Activated effector memory CD4-positive, alpha-beta T cell treated with Interleukin-2 at 50 U/mL for 16 hours (primary cell): ENCODE measurements around the gene WFIKKN1.

ENCODE experiments used
- DNase-seq: peaks from one replicate; pipeline ENCODE4 v3.0.0-alpha.2; 2020

Gene WFIKKN1

DNA sequence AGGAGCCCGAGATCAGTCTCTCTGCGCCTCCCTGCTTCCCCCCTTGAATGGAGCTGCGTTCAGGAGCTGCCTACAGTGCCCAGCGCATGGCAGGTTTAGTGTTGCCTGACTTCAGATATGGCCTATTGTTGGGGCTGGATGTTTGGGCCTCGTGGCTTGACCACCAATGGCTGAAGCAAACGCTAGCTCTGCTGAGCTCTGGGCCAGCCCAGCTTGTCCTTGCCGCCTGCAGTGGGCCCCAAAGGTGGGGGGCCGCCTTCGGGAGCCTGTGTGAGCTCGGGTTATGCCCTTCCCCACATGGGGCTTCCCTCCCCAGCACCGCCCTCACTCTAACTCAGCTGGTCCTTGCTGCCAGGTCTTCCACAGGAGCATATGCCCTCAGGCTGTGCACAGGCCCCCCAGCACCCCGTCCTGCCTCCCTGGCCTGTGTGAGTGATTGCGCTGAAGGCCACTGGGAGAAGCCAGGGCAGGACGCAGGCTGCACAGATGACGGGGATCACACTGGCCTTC, 7.3 kb downstream of the WFIKKN1 start:
- DNase-seq, result no peak

DNA sequence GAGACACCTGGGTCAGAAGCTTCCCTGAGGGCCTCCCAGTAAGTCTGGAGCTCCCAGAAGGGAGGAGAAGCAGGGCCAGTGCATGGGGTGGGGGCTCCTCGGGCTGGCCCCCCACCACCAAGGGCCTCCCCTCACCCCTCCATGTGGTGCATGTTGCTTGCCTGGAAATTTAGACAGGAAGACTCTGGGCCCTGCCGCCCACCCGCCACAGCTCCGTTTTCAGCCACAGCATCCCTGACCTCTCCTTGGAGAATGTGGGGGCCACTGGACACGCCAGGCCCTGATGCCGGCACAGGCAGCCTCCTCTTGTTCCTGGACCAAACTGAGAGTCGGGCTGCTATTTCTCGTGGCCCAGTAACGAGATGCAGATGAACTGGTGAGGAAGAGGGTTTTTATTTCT, 8.1 kb downstream of the WFIKKN1 start:
- no peak for DNase-seq

DNA sequence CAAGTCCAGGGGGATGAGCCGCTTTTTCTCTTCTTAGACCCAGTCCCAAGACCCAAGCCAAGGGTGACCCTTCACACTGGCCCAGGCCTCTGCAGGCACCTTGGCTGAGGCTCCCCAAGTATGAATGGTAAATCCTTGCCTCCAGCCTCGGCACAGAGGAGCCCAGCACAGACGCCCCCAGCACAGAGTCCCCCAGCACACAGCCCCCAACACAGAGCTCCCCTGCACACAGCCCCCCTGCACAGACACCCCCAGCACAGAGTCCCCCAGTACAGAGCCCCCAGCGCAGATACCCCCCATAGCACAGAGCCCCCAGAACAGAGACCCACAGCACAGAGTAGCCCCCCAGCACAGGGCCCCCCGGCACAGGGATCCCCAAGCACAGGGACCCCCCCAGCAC, 9.8 kb downstream of the WFIKKN1 start:
- DNase-seq, result no peak

DNA sequence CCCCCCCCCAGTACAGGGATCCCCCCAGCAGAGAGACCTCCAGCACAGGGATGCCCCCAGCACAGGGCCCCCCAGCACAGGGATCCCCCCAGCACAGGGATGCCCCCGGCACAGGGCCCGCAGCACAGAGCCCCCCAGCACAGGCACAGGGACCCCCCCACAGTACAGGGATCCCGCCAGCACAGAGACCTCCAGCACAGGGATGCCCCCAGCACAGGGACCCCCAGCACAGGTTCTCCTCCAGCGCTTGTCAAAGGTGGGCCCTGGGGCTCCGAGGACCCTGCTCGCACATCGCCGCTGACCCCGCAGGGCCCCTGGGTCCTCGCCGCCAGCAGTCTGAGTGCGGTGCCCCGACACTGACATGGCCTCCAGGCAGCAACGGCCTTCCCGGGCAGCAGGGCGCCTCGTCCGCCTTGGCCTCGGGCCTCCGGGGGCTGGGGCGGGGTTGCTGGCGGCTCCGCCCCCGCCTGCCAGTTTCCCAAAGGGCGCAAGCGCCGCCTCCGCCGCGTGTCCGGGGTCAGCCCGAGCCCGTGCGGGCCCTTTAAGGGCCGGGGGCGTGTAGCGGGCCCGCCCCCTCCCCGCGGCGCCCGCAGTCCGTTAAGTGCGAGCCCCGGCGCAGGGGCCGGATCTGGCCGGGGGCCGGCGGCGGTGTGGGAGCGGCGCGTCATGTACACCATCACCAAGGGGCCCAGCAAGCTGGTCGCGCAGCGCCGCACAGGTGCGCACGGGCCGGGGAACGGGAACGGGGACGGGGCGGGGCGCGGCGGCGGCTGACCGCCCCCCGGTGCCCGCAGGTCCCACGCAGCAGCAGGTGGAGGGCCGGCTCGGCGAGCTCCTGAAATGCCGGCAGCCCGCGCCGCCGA, 10.8 kb downstream of the WFIKKN1 start, which contains the start of gene MCRIP2:
MCRIP2 (plus strand) TSS at position 503 of the 863 bp plus-strand sequence; CDS start at position 667, 164 bp downstream.
- peak; percentile 49 for DNase-seq

DNA sequence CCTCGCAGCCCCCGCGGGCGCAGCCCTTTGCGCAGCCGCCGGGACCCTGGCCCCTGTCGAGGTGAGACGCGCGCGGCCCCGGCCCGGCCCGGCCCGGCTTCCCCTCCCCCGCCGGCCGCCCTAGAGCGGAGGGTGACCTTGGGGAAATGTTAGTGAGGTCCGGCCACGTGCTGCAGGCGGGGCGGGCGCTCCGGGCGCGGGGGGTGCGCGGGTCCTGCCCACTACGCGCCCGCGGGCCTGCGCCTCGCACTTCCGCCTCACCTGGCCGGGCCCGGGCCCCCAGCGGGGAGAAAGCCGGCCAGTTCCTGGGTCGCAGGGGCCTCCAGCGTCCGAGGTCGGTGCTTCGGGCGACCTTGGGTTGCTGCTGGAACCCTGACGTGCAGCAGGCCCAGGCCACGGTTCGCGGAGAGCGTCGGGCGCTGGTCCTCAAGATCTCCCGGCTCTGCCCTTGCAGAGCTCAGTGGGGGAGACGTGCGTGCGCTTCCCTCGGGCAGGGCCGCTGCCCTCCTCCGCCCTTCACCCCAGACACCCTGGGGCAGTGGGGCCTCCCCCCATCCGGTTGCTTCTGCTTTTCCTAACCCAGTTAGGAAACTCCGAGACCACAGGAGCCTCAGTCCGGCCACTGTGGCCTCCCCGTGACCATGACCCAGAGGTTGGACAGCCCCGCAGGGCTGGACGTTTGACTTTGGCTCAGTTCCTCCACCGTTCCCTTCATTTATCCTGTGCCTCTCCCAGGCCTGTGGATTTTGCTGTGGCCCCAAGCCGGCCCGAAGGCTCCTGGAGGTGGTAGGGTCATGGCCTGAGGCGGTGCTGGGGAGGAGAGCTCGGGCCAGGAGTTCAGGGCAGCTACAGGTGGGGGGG, 11.6 kb downstream of the WFIKKN1 start:
- DNase-seq, result no peak

DNA sequence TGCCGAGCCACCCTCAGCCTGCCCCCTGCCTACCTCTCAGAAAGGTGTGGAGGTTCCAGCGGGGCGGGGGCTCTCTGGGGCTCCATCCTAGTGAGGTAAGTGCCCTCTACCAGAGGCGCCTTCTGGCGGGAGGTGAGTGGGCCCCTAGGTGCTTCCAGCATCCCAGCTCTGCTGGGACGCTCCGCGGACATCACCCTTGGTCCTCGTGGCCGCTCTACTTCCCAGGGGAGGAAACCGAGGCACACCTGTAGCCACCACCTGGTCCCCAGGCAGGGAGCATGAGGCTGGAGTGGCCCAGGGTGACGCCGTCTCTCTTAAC, 12.2 kb downstream of the WFIKKN1 start:
- DNase-seq, result no peak

DNA sequence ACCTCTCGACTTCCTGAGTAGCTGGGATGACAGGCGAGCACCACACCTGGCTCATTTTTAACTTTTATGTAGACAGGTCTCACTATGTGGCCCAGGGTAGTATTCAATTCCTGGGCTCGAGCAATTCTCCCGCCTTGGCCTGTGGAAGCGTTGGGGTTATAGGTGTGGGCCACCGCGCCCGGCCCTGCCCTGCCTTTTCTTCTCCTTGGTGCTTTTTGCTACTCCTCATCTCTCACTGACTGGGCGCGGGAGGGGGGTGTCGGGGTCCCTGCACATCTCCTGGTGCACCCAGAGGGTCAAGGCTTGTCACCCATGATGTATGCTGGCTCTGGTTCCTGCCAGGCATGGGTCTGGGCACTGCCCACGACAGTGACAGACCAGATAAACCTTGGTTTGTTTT, 13.8 kb downstream of the WFIKKN1 start:
- no peak for DNase-seq

DNA sequence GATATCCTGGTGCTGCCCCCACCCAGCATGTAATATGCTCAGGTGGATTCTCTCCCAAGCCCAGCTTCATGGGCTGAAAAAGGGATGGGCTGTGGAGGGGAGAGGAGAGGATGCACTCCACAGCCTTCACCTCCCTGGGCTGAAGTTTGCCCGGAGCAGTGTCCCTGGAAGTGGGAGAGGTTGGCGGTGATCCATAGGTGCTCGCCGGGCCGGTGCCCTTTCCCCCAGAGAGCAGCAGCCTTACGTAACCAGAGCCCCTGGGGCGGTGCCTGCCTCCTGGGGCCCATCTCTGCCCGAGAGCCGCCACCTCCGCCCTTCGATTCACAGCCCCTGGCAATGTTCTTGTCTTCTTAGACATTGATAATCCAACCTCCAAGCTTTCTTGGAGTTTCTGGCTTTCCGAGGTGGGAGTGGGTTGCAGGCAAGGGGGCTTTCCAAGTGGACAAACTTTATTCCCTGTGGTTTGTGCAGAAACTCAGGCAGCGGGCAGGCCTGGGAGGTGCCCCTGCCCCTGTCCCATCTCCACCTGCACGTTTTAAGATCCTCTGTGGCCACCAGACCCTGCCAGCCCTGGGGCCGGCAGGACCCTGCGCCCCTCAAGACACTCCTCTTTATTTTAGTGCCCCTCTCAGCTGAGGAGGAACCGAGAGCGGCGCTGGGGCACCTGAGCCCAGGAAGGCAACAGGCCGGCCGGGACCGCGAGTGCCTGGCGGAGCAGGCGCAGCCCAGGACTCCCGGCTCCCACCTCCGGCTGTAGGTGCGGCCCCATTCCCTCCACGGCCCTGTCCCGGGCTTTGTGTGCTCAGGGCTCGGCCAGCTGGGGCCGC, 15.3 kb downstream of the WFIKKN1 start:
- DNase-seq, result no peak

DNA sequence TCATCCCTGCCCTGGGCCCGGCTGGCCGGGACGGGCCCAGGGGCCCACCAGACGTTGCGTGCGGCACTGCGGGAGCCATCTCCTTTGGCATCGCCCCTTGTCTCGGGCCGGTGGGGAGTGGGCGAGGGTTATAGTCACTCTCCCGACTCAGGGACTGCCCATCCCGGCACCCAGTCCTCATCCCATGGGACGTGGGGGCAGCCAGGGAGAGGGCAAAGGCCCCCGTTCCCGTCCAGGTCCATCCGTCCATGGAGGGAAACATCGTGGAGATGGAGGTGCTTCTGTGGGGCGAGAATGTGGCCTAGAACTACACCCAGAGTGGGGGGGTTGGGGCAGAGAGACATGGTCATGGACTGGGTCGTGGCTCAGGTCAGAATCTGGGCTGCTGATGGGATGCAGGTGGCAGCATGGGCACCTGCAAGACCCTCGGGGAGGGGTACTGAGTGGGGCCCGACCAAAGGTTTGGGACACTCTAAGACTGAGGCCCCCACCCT, 15.9 kb downstream of the WFIKKN1 start:
- DNase-seq, result no peak

DNA sequence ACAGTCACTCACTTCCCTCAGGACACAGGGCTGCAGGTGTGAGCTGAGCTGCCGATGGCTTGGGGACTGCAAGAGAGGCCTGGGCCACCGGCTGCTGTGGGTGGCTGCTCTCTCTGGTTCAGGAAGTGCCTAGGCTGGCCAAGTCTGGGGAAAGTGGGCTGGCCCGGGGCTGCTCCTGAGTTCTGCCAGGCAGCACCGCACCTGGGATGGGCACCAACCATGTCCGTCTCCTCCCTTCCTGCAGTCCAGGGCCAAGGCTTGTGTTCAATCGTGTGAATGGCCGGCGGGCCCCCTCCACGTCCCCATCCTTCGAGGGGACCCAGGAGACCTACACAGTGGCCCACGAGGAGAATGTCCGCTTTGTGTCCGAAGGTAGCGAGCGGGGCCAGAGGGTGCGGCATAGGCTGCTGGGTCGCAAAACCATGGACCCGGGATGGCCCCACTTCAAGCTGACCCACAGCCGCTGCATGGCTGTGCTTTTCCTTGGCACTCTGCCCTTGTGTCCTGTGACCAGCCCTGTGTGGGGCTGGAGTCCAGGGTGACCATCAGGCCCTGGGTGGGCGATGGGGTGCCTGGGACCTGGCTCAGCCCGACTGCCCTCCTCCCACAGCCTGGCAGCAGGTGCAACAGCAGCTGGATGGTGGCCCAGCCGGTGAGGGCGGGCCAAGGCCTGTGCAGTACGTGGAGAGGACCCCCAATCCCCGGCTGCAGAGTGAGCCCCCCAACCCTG, 16.6 kb downstream of the WFIKKN1 start:
- no peak for DNase-seq

DNA sequence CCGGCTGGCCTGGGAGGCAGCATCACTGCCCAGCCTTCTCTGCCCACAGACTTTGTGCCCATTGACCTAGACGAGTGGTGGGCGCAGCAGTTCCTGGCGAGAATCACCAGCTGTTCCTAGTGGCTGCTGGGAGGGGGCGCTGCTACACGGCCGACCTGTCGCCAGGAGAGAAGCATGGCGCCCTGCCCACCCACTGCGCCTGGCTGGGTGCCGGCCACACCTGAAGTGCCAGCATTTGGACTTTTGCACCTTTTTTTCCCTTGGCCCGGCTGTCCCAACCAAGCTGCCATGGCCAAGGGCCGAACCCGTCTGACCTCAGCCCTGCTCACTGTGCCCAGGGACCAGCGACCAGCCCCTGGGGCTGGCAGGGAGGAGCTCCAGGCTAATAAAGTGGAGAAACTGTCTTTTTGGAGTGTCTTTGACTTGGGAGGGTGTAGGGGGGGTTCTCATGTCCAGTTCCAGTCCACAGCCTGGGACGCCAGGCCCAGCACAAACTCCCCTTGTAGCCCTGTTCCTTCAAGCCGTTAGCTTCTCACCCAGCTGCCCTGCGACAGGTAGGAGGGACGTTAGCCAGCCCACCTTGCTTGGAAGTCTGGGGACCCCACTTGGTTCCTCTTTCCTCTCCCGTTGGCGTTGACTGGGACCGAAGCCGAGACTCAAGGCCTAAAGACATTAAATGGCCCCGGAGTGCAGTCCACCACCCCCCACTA, 17.4 kb downstream of the WFIKKN1 start:
- DNase-seq, result no peak

DNA sequence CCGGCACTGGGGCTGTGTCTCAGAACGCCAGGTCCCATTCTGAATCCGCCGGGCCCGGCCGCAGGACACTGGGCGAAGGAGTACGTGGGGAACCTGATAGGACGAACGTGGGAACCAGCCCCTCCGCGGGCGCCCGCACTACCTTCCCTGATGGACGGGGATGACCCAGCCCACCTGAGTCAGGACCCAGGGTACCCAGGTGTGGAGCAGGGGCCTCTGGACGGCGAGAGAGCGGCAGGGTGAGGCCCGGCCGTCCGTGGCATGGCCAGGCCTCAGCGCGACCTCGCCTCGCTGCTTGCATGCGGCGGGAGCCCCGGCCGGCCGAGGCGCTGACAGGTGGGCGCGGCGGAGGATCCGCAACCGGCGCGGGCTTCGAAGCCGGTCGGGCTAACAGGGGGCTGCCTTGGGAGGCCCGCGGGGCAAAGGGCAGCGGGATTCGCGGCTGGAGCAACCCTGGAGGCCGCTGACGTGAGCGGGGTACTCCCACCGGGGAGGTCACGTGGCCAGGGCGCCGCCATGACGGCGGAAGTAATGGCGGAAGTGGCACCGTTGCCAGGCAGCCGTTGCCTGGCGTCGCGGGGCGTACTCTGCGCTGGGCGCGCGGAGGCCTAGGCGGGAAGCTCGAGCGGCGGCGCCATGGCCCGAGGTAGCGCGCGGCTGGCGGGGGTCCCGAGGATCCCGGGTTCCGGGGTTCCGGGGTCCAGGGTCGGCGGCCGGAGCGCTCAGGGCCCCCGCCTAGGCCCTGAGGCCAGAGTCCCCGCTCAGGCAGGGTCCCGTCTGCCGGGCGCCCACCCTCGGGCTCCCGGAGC, 18.2 kb downstream of the WFIKKN1 start, which contains the start of gene WDR90:
WDR90 (plus strand) TSS at position 585 of the 809 bp plus-strand sequence; CDS start at position 637, 52 bp downstream.
- DNase-seq, result peak; percentile 89

DNA sequence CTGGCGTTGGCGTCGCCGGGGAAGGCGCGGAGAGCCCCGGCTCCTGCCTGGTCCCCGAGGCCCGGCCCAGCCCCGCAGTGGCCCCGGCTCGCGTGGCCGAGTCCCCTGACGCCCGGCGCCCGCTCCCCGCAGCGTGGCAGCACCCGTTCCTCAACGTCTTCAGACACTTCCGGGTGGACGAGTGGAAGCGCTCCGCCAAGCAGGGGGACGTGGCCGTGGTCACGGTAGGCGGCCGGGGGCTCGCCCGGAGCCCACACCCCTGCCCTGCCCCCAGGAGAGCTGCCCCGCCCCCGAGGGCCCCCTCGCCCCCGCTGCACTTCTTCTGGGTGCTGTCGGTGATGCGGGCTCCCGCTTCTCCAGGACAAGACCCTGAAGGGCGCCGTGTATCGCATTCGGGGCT, 18.8 kb downstream of the WFIKKN1 start:
- DNase-seq, result no peak

DNA sequence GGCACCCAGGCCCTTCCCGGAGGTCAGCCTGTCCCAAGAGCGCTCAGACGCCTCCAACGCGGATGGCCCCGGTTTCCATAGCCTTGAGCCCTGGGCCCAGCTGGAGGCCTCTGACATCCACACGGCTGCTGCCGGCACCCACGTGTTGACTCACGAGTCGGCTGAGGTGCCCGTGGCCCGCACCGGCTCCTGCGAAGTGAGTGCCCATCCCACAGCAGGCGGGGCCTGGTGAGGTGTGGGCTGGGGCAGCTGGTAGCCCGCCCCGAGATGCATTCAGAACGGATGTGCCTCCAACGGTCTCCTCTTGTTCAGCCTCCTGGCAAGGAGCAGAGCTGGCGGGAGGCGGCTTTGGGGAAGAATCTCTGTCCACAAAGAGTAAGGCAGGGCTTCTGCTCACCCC, 21.1 kb downstream of the WFIKKN1 start:
- DNase-seq, result no peak

DNA sequence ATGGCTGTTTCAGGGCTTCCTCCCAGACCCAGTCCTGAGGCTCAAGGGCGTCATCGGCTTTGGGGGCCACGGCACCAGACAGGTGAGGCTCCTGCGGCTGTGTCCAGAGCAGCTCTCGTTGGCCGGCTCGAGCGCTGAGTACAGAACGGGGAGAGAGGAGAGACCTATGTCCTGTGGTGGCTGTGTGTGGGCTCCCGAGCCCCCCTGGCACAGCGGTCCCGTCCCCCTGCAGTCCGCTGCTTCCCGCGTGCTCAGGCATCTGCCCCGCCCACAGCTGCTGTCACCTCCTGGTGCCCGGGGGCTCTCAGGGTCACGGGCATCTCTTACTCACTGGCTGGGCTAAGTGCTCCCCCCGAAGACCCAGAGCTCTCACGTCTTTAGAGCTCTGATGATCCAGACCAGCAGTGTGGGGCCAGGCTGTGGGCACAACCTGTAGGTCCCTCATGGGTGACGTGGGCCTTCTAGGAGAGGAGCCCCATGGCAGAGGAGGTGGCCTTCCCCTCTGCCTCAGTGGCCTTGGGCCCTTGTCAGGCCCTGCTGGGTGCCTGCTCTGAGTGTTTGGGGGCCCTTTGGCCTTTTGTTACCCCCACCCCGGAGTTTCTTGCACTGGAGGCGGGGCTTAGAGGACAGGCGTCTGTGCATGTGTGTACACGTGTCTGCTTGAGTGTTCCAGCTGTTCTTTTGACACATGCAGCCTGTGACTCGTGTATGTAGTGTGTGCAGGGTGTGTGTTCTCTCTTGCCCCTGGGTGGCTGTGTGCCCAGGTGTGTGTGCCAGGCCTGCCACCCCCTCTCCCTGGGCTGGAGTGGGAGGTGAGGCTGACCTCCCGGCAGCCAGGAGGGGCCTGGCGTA, 21.9 kb downstream of the WFIKKN1 start:
- no peak for DNase-seq

DNA sequence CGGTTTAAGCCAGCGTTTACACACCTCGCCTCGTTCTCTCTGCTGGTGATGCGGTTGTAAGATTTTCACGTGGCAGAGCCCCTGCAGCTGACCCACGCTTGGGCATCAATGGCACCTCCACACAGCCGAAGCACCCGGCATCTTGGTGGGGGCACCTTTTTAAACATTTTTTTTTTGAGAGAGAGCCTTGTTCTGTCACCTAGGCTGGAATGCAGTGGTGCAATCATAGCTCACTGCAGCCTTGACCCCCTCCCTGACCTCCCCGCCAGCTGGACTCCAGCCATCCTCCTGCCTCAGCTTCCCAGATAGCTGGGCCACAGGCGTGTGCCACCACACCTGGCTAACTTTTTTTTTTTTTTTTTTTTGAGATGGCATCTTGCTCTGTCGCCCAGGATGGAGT, 23.2 kb downstream of the WFIKKN1 start:
- DNase-seq, result no peak

DNA sequence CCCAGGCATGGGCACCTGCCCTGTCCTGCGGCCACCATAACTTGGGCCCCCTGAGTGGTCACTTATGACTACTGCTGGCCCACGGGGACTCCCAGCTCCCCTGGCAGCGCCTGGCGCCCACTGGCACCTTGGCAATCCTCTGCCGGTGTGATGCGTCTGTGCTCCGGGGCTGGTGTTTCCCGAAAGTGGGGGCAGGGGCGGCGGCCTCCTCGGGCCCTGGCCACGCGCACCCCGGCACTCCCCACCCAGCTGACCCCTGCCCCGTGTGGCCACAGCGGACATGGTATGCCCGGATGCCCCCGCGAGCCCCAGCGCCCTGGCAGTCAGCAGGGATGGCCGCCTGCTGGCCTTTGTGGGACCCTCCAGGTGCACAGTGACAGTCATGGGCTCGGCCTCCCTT, 26.7 kb downstream of the WFIKKN1 start:
- DNase-seq, result no peak

DNA sequence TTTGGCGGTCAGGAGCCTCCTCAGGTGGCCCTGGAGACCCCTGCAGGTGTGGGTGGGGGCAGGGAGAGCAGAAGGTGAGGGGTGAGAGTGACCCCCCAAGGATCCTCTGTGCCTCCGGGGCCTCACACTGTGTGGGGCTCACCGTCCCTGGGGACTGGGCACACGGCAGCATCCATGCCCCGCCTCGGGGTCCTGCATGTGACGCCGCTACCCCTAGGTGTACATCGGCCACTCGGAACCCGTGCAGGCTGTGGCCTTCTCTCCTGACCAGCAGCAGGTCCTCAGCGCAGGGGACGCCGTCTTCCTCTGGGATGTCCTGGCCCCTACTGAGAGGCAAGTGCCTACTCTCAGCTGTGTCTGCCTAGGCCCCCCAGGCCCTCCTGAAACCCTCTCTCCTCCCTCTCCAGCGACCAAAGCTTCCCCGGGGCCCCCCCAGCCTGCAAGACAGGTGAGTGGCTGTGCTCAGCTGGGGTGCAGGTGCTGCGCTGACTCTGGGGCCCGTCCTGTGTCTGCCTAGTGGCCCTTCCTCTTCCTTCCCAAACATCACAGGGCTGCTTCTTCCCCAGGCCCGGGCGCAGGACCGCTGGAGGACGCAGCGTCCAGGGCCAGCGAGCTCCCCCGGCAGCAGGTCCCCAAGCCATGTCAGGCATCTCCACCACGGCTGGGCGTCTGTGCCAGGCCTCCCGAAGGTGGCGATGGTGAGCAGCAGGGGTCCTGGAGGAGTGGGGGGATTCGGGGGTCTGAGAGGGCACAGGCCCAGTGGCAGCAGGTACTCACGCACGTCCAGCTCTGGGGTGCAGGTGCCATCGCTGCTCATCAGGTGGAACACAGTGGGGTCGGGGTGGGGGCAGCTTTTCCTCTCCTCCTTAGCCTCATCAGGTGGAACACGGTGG, 28.1 kb downstream of the WFIKKN1 start:
- DNase-seq, result no peak
